ENCODE measurements around the gene ST6GALNAC1. TPM values are rescaled to one million over a fixed set of nuclear protein-coding genes. Genes with fewer than 3 reads are reported as not detected.

The ST6GALNAC1 gene
- total RNA-seq, 1 donor from 2014 or later: 3.4 TPM

- intact Hi-C loops (cut with DNase I): no loop called here
Observed at GRCh38 chr17:76633628-76634328, 9.8 kb downstream of the ST6GALNAC1 start.

GRCh38 chr17:76631821-76632565 lies 11.6 kb downstream of the ST6GALNAC1 start:
- intact Hi-C loops (cut with DNase I): no loop called here
- no peaks in the 10 kb centered on the region for H3K9me3 ChIP-seq
- no peak overlapping the region for H3K4me3 ChIP-seq
- no peak for TF ChIP-seq CTCF (IDR thresholded peaks at IDR 0.05)
- DNase-seq (ENCODE audit: low spot score in 2 of 2): no peak
- H3K27ac ChIP-seq: no peak overlapping the region
- no peaks in the 10 kb centered on the region for H3K4me1 ChIP-seq
- H3K27me3 ChIP-seq: no peaks in the 10 kb centered on the region
- H3K36me3 ChIP-seq: no peaks in the 10 kb centered on the region

More at GRCh38 chr17:76633628-76634328, 9.8 kb downstream of the ST6GALNAC1 start:
- TF ChIP-seq CTCF (IDR thresholded peaks at IDR 0.05): no peak
- H3K36me3 ChIP-seq: no peaks in the 10 kb centered on the region
- H3K27me3 ChIP-seq: no peaks in the 10 kb centered on the region
- H3K27ac ChIP-seq: no peak overlapping the region
- no peak overlapping the region for H3K4me3 ChIP-seq
- no peak for DNase-seq (ENCODE audit: low spot score in 2 of 2)
- no peaks in the 10 kb centered on the region for H3K9me3 ChIP-seq
- no peaks in the 10 kb centered on the region for H3K4me1 ChIP-seq

- Histone ChIP-seq H3K9me3 (no peaks in the 10 kb centered on the region), H3K27me3 (no peaks in the 10 kb centered on the region), H3K36me3 (no peaks in the 10 kb centered on the region), H3K27ac (no peak overlapping the region), H3K4me3 (no peak overlapping the region), H3K4me1 (no peaks in the 10 kb centered on the region)
- intact Hi-C loops (cut with DNase I): no loop called here
- TF ChIP-seq CTCF (IDR thresholded peaks at IDR 0.05): no peak
- DNase-seq (ENCODE audit: low spot score in 2 of 2): no peak
Observed at GRCh38 chr17:76630151-76630550, 13.4 kb downstream of the ST6GALNAC1 start.

GRCh38 chr17:76627510-76627909 lies 16.0 kb downstream of the ST6GALNAC1 start:
- Histone ChIP-seq H3K27me3 (no peaks in the 10 kb centered on the region), H3K9me3 (no peaks in the 10 kb centered on the region), H3K4me1 (no peaks in the 10 kb centered on the region), H3K27ac (no peak overlapping the region), H3K4me3 (no peak overlapping the region), H3K36me3 (no peaks in the 10 kb centered on the region)
- TF ChIP-seq CTCF (IDR thresholded peaks at IDR 0.05): no peak
- intact Hi-C loops (cut with DNase I): no loop called here
- DNase-seq (ENCODE audit: low spot score in 2 of 2): no peak

- Histone ChIP-seq H3K4me1 (no peaks in the 10 kb centered on the region), H3K9me3 (no peaks in the 10 kb centered on the region), H3K36me3 (no peaks in the 10 kb centered on the region), H3K27ac (no peak overlapping the region), H3K4me3 (no peak overlapping the region), H3K27me3 (no peaks in the 10 kb centered on the region)
- intact Hi-C loops (cut with DNase I): no loop called here
- TF ChIP-seq CTCF (IDR thresholded peaks at IDR 0.05): no peak
- peak in 1 of 2 donors; percentile 33 for DNase-seq (ENCODE audit: low spot score in 2 of 2)
Observed at GRCh38 chr17:76626442-76626841, 17.1 kb downstream of the ST6GALNAC1 start.
